ENCODE measurements around the gene CYP2F1. TPM values are rescaled to one million over a fixed set of nuclear protein-coding genes. Genes with fewer than 3 reads are reported as not detected.

Gene CYP2F1
- not detected in 2 replicates for total RNA-seq

GRCh38 chr19:41114132-41114531 is at the start of gene CYP2F1:
CYP2F1 (plus strand) TSS chr19:41114432; CDS start chr19:41116189, 1,757 bp downstream.
- H3K4me3 ChIP-seq (ENCODE audit: low read depth, low read length): no peak within 1 kb of the TSS
- TF ChIP-seq CTCF (IDR thresholded peaks at IDR 0.05; ENCODE audit: insufficient read depth, low read length, poor library complexity, severe bottlenecking): no peak
- no peaks in the 10 kb centered on the region for H3K27me3 ChIP-seq (ENCODE audit: control insufficient read depth, insufficient read depth, low read length)
- H3K36me3 ChIP-seq (ENCODE audit: control insufficient read depth, insufficient read depth, low read length): no peaks in the 10 kb centered on the region
- no peak for DNase-seq (ENCODE audit: low read depth)

- DNase-seq (ENCODE audit: low read depth): no peak
- no peak overlapping the region for H3K4me3 ChIP-seq (ENCODE audit: low read depth, low read length)
- TF ChIP-seq CTCF (IDR thresholded peaks at IDR 0.05; ENCODE audit: insufficient read depth, low read length, poor library complexity, severe bottlenecking): no peak
- H3K36me3 ChIP-seq (ENCODE audit: control insufficient read depth, insufficient read depth, low read length): no peaks in the 10 kb centered on the region
- H3K27me3 ChIP-seq (ENCODE audit: control insufficient read depth, insufficient read depth, low read length): no peaks in the 10 kb centered on the region
These were observed 49.2 kb upstream of the CYP2F1 start for GRCh38 chr19:41064974-41065569.

GRCh38 chr19:41076286-41076685 is 37.9 kb upstream of the CYP2F1 start:
- H3K27me3 ChIP-seq (ENCODE audit: control insufficient read depth, insufficient read depth, low read length): no peaks in the 10 kb centered on the region
- no peak for TF ChIP-seq CTCF (IDR thresholded peaks at IDR 0.05; ENCODE audit: insufficient read depth, low read length, poor library complexity, severe bottlenecking)
- no peaks in the 10 kb centered on the region for H3K36me3 ChIP-seq (ENCODE audit: control insufficient read depth, insufficient read depth, low read length)
- no peak overlapping the region for H3K4me3 ChIP-seq (ENCODE audit: low read depth, low read length)
- no peak for DNase-seq (ENCODE audit: low read depth)

- H3K36me3 ChIP-seq (ENCODE audit: control insufficient read depth, insufficient read depth, low read length): no peaks in the 10 kb centered on the region
These were observed 30.7 kb upstream of the CYP2F1 start for GRCh38 chr19:41083516-41083915.

GRCh38 chr19:41085748-41086415 is 28.4 kb upstream of the CYP2F1 start:
- H3K4me3 ChIP-seq (ENCODE audit: low read depth, low read length): no peak overlapping the region
- H3K27me3 ChIP-seq (ENCODE audit: control insufficient read depth, insufficient read depth, low read length): peaks cover 11% of the 10 kb centered on the region
- H3K36me3 ChIP-seq (ENCODE audit: control insufficient read depth, insufficient read depth, low read length): no peaks in the 10 kb centered on the region
- TF ChIP-seq CTCF (IDR thresholded peaks at IDR 0.05; ENCODE audit: insufficient read depth, low read length, poor library complexity, severe bottlenecking): no peak
- DNase-seq (ENCODE audit: low read depth): no peak

More at GRCh38 chr19:41083516-41083915, 30.7 kb upstream of the CYP2F1 start:
- DNase-seq (ENCODE audit: low read depth): no peak
- Histone ChIP-seq H3K27me3 (ENCODE audit: control insufficient read depth, insufficient read depth, low read length) (no peaks in the 10 kb centered on the region), H3K4me3 (ENCODE audit: low read depth, low read length) (no peak overlapping the region)
- TF ChIP-seq CTCF (IDR thresholded peaks at IDR 0.05; ENCODE audit: insufficient read depth, low read length, poor library complexity, severe bottlenecking): no peak
